ENCODE data around the gene NELFCD.
A peak's percentile ranks its signal among the peaks of the same experiment; 100 is the strongest.
"Not testable (repeated sequence)": the region's sequence is repeated elsewhere in the genome, so short reads cannot be mapped to it uniquely, and the experiment has no call there.

The NELFCD gene

GRCh38 chr20:59010321-59010994 is 29.4 kb downstream of the NELFCD start:
- no peak for DNase-seq (ENCODE audit: low read depth)

DNA sequence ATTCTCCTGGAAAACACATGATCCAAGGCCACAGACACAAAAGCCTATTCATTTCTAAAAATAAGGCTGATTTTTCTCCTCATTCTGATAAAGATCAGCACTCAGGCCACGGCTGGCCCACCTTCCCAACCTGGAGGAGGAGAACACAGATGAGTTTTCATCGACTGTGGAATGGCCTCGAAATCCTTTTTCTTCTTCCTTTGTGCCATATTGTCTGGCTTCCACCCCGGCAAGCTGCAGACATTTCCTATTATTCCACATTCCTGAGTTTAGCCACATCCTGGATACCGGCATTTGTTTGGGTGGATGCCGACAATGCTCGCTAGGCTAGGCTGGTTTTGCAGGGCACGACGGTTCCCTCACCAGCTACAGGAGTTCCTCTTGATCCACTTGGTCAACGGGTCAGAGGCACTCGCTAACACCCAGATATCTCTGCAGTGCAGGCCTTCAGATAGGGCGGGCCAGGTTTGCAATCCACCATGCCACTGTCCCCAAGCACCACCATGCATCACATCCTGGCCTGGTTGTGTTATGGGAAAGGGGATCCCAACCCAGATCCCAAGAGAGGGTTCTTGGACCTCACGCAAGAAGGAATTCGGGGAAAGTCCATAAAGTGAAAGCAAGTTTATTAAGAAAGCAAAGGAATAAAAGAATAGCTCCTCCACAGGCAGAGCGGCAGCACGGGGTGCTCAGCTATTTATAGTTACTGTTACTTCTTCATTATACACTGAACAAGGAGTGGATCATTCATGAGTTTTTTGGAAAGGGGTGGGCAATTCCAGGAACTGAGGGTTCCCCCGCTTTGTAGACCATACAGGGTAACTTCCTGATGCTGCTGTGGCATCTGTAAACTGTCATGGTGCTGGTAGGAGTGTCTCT is 30.2 kb downstream of the NELFCD start:
- DNase-seq (ENCODE audit: low read depth) = peak; percentile 70

- DNase-seq (ENCODE audit: low read depth) = not testable (repeated sequence)
These were observed 30.8 kb downstream of the NELFCD start for GRCh38 chr20:59011874-59012157.

DNA sequence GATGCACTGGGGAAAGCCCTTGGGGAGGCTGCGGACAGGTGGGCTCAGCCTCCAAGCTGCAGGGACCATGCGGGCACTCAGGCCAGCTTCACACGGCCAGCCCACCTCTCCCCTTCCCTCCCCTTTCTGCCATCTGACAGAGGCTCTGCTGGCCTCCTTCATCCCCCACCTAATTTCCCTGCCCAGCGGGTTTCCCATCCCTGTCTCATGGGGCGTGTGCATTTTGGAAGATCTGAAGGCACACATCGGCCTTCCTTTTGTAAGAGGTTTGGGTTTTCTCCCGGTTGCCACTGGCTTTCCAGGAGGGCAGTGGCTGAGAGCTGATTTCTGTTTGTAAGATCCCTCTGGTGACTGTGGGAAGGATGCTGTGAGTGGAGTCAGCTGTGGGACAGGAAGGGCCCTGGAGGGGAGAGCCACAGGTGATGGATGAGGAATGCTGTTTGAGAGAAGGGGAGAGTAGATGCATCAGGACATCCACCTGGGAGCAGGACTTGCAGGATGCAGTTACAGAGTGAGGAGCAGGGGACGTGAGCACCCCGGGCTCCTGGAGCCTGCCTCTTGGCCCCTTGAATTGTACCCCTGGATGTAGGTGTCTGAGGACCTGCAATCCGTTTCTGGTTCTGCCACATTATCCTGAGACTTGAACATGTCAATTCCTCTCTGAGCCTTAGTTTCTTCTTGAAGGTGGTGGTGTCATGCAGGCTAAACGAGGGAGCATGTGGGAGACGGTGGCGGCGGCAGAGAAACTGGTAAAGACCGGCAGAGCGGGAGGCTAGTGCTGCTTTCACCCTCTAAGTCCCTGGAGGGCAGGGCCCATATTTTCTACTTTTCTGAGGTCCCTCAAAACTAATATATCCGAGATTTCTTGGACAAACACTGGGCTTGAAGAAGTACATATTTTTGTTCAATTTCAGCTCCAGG is 32.2 kb downstream of the NELFCD start:
- no peak for DNase-seq (ENCODE audit: low read depth)

DNA sequence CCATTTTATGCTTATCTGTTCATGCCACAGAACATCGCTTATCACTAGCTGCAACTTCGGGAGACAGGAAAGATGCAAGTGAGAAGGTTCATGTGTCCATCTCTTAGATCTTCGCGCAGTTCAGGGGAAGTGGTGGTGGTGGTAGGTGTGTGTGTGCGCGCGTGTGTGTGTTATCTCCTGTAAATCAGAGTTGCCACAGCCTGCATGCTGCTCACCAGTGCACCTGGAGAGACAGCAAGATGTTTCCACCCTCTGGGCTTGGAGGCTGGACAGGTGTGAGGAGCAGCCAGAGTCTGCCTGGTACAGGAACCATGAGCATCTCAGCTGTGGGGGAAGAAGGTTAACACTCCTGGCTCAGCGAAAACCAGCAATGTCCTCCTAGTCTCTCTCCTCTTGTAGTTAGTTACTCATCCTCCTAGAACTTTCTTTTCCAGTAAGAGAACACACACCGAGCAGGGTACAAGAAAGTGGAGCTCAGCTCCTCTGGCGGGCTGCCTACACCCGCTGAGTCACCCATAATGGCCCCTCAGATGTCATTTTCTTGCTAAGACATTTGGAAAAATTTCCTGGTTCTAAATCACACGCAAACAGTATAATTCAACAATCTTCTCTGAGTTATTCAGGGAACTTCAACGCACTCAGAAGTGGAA is 33.0 kb downstream of the NELFCD start:
- DNase-seq (ENCODE audit: low read depth) = no peak

DNA sequence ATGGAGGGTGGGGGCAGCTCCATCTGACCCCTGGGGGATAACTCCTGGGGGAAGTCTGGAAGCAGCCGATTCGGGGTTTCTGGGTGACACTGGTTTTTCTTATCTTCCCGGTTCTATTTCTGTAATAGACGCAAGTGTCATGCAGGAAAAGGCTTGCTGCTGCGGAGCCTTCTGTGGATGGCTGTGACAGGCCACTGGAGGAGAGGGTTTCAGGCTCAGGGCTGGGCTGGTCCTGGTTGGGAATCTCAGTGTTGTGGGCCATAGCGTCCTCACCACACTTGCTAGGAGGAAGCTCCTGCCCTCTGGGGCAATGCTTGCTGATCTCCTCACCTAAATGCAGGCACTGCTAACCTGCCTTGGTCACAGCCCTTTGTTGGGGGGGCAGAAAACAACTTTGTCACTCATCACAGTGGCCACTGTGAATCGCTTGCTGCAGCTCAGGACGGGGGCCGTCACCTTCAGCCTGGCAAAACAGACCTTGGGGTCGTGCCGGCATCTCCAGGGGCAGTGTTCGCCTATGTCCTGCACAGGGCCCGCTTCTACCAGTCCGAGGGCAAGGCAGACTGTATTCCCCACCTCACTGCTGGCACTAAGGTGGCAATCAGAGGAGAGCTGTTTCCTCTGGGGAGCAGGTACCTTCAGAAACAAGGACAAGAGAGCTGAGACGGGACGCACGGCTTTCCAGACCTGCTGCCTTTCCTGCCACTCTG is 33.8 kb downstream of the NELFCD start:
- DNase-seq (ENCODE audit: low read depth) = no peak

- no peak for DNase-seq (ENCODE audit: low read depth)
These were observed 34.4 kb downstream of the NELFCD start for GRCh38 chr20:59015411-59015810.

DNA sequence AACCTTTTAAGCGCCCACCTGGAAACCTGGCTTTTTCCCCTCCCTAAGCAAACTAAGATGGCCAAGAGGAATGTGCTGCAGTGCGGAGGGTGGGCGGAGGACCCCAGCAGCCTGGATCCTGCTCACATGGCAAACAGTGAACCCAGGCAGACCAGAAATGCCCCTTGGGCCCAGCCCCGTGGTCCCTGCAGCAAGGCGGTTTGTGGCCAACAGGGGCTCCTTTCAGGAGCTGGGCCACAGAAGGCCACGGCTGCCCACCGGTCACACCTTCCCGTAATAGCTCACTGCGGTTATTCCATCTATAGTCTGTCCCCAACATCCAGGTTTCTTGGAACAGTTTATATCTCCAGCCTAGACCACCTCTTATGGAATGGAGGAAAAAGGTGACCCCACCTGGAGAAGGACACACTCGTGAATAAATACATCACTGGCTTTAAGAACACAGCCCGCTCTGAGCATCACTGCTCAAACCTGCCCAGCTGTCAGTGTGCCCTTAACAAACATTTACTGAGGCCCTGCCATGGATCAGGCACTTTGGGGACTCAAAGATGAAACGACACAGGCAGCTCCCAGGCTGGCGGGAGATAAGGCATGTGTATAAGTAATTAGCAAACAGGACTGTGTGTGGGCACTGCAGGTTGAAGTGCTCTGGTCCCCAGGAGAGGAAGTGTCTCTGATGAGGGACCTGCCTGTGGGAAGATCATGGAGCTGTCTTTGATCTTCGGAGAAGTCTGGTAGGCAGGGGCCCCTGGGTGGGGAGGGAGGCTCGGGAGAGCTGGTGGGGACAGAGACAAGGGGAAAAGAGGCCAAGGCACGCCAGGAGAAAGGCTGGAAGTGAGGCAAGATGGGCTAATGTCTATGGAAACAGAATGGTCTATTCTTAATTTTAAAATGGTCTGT is 35.0 kb downstream of the NELFCD start:
- DNase-seq (ENCODE audit: low read depth) = no peak

- no peak for DNase-seq (ENCODE audit: low read depth)
These were observed 35.9 kb downstream of the NELFCD start for GRCh38 chr20:59016795-59017492.

DNA sequence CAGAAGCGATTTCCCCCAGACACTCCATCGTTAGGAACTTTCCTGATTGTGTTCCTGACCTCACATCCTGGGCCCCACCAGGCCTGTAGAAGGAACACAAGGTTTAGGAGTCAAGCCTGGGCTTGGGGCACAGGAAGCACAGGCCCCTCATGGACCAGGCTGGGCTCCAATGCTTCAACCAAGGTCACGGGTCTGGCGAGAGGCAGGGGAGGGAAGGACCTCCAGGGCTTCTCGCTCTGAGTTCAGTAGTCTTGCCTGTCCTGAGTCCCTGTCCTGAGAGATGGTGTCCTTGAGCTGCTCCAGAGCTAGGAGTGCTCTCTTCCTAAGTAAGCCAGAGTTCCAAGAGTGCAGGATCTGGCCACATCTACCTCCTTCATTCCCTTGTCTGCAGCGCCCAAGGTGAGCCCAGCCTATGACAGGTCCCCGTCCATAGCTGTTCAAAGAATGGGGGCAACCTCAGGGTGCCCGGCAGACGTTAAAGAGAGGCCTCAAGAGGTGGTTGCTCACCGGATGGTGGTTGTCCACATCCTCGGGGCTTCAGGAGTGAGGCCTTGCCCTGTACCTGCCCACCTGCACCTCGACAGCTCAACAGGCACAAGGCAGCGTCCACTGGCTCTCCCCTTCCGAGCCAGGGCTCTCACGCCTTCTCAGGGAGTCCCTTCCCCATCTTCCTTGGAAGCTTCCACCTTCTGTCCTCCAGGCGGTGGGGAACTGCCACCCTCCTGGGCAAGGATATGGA is 36.6 kb downstream of the NELFCD start:
- no peak for DNase-seq (ENCODE audit: low read depth)

DNA sequence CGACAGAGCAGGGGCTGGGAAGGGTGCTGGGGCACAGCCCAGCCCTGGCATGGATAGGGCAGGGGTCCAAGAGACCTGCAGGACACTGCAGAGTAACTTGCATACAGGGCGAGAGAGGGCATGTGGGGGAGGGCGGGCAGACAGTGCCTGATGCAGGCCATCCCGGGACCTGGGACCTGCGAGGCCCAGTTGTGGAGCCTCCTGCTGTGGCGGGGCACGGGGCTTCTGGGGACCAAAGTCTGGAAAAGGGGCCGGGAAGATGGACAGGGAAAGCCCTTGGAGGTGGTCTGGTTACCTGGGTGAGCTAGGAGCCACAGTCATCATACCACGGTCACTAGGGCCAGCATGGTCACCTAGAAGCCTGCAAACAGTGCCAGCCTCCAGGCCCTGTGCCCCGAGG is 37.8 kb downstream of the NELFCD start:
- no peak for DNase-seq (ENCODE audit: low read depth)

DNA sequence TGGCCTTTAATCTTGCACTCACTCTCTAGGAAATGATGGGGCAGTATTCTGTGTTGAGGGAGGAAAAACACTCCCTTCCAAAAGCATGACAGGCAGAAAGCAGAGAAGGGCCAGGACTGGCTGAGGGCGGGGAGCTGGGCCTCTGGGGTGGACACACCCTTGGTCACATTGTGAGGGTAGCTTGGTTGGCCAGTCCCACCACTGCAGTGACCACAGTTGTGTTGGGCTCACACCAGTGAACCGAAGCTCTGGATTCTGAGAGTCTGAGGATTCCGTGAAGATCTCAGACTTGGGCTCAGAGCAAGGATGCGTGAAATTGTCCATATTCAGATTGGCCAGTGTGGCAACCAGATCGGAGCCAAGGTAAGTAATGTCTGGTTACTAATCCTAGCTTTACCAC is 38.2 kb downstream of the NELFCD start, which contains the start of gene TUBB1:
TUBB1 (plus strand) TSS at position 213 of the 400 bp plus-strand sequence; CDS start at position 307, 94 bp downstream.
- no peak for DNase-seq (ENCODE audit: low read depth)

GRCh38 chr20:59020938-59021551 is 40.0 kb downstream of the NELFCD start:
- no peak for DNase-seq (ENCODE audit: low read depth)

DNA sequence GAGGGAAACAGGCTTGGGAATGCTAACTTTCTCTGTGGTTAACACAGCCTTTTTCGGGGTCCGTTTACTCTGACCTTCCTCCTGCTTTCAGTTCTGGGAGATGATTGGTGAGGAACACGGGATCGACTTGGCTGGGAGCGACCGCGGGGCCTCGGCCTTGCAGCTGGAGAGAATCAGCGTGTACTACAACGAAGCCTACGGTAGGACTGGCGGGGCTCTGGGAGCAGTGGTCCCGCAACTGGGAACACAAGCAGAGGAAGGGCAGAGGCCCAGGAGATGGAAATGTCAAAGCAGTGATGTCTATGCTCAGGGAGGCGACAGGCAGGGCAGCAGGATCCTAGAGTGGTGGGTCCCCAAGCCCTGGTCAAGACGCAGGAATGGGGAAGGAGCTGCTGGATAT is 41.7 kb downstream of the NELFCD start:
- no peak for DNase-seq (ENCODE audit: low read depth)

GRCh38 chr20:59023616-59024015 is 42.6 kb downstream of the NELFCD start:
- DNase-seq (ENCODE audit: low read depth) = no peak

- DNase-seq (ENCODE audit: low read depth) = no peak
These were observed 43.1 kb downstream of the NELFCD start for GRCh38 chr20:59024111-59024530.

DNA sequence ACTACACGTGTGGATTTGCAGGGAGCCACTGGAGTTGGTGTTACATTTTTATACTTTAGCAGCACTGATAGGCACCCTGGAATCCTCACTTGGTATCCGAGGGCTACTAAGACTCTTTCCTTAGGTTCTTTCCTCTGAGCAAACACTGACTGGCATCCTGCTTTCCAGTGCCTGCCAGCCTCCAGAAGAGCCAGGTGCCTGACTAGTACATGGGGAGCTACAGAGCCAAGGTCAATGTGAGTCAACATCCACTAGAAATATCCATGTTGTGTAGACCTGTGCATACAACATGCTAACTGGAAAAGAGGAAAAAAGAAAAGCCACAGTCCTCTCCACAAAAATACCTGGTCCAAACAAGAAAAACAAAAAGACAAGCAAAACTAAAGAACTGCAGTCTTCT is 44.0 kb downstream of the NELFCD start:
- DNase-seq (ENCODE audit: low read depth) = no peak

- DNase-seq (ENCODE audit: low read depth) = no peak
These were observed 44.5 kb downstream of the NELFCD start for GRCh38 chr20:59025511-59025910.
